ENCODE measurements around the gene RAD21L1.
A peak's percentile ranks its signal among the peaks of the same experiment; 100 is the strongest.

The RAD21L1 gene

DNA sequence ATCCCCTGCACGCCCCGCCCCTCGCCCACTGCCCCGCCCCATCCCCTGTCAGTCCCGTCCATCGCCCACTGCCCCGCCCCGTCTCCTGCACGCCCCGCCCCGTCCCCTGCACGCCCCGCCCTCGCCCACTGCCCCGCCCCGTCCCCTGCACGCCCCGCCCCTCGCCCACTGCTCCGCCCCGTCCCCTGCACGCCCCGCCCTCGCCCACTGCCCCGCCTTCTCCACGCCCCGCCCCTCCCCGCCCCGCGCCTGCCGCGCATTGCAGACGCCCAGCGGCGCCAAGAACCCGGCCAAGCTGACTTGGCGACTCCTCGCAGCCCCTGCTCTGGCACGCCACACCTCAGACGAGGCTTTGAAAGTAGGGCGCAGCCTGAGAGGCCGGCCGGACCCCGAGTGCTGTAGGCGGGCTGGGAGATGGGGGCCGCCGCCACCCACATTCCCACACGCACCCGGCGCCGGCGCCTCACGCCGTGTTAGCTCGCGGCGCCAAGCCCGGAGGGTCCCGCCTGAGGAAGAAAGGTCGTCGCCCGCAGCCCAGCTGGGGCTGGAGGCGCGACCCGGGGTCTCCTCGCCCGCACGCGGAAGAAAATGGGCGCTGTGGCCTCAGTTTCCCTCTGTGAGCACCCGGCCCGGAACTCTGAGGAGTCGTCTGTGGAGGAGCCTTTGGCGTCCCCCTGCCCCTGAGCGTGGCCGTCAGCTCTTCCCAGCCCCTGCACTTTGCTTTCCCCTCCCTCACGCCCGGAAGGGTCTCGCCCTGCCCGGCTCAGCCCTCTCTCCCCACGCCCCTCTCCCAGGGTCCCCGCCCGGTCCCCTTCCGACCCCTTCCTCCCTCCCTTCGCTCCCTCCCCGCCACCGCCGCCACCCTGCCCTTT lies at the start of gene RAD21L1:
Gene RAD21L1 (plus strand): TSS at position 262 of the 872 bp plus-strand sequence. CDS start 2,410 bp downstream, outside the sequence.
- peak; percentile 71 for DNase-seq

DNA sequence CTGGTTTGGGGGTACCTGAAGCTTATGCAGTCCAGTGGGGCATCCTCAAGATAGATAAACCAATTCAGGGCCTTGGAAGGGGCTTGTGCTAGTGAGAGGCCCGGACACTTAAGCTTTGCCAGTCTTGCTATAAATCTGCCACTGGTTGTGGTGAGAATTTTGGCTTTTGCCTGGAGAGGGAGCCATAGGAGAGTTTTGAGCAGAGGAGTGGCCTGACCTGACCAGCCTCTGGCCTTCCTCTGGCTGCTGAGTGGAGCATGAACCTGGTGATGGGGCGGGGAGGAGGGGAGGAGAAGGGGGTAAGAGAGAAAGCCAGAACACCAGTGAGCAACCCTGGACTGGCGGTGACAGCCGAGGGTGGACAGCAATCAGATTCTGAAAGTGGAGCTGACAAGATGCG lies 48.2 kb upstream of the RAD21L1 start:
- no peak for DNase-seq

DNA sequence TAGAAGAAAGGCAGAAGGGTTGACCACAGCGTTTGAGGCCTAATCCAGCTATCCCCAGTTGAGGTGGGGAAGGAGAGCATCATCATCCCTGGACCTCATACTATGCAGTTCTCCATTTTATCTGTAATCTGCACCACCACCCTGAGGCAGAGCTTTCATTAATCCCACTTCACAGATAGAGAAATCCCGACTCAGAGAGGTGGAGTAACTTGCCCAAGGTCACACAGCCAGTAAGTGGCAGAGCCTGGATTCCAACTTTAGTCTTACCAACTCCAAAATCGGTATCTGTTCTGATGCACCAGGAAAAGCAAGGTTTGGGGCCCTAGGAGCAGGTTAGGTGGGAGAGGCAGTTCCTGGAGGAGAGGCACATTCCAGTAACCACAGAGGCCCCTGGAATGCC lies 47.7 kb upstream of the RAD21L1 start:
- DNase-seq: no peak

DNA sequence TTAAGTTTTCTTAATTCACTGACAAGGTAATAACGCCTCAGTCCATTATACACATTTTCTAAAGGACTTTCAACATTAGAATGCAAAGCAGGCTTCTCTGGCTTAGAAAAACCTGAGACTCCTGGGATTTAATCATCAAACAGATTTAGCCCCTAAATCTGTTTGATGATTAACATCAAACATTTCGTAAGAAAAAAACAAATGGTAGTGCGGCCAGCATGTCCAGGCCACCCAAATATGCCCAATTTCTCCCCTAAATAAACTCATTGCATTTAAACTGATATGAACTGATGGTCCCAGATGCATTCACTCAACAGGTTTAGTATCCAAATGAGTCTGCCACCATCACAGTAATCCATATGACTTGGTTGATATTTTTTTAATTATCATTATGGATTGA lies 47.2 kb upstream of the RAD21L1 start:
- DNase-seq: no peak

DNA sequence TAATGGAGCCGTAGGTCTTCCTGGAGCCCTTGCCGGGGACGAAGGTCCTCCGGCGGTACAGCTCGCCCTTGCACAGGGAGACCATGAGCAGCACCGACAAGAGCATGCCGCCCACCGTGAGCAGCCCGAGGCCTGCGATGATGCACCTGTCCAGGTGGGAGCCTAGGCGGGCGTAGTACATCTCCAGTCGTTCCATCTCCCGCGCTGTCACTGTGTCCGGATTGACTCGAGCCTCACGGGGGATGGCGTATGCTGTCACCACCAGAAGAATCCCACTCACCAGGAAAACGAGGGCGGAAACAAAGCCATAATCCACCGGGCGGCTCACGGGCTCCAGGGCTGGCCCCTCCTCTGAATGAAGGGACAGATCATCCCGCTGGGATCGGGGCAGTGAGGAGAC lies 44.9 kb upstream of the RAD21L1 start:
- no peak for DNase-seq

DNA sequence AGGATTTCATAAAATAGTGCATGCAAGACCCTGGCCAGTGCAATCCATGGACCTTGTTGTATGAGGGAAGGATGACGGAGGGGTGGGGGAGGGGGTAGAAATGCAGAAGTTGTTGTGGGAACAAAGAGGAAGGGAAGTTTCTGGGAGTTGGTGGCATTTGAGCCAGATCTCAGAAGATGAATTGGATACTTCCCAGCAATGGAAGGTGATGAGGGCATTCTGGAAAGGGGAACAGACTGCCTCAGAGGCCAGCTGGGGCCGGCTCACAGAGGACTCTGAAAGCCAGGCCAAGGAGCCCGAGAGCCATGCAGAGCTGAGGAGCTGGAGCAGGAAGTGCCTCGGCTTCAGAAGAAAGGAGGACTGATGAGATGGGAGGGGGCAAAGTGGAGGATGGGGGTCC lies 43.7 kb upstream of the RAD21L1 start:
- DNase-seq: no peak

DNA sequence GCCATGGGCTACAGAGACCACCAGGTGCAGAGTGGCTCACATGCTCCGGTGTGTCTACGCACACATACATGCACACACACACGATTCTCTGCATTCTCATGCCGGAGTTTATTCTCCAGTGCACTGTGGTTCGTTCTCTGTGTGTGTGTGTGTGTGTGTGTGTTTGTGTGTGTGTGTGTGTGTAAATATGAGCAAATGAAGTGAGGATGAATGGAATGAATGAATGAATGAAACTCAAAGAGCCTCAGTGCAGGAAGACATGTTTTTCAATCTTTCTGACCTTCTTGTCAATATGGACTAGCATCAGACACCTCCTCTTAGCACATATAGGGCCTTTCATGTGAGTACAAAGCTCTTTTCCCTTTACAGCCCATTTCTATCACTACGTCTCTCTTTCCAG lies 42.7 kb upstream of the RAD21L1 start:
- DNase-seq: no peak

DNA sequence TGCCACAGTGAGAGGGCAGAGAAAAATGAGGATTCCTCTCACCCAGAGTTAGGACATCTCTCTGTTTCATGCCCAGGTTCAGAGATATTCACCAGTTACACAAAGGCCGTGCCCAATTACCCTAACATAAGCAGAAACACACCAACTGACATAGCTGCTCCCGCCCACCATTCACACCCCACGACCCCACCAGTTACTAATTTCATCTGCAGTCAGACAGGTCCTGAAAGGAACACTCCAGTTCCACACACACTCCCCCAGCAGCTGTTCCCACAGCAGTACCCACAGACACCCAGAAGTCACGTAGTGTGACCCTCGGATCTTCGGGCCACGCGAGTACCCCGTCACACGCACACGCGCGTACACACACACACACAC lies 41.6 kb upstream of the RAD21L1 start:
- DNase-seq: no peak

DNA sequence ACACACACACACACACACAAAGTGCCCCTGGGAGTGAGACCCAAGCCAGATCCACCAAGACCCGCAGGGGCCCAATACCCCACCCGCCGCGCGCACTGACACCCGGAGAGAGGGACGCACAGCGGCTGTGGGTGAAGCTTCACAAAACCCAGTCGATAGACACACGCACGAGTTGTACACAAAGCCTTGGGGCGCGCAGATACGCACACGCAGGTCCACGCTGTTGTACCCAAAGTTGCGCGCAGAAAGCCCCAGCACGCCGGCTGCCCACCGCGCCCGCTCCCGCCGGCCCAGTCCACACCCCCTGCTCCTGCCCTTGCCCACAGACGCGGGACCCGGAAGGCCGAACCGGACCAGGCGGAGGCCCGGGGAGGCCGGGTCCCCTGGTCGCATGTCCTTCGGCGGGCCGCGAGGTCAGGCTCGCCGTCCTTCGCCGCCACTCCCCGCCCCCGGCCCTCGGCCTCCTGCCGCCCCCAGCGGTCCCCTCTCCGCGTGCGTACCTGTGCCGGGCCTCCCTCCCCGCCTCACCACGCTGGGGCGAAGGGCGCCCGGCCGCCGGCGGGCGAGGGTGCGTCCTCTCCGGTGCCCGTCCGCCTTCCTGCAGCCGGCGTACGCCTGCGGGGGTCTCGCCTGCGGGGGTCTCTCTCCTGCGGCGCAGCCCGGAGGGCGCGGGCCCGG lies 41.1 kb upstream of the RAD21L1 start, which contains the start of gene TMEM74B:
Gene TMEM74B (minus strand): TSS at position 344 of the 678 bp plus-strand sequence. CDS start 1,180 bp downstream, outside the sequence.
- no peak for DNase-seq

DNA sequence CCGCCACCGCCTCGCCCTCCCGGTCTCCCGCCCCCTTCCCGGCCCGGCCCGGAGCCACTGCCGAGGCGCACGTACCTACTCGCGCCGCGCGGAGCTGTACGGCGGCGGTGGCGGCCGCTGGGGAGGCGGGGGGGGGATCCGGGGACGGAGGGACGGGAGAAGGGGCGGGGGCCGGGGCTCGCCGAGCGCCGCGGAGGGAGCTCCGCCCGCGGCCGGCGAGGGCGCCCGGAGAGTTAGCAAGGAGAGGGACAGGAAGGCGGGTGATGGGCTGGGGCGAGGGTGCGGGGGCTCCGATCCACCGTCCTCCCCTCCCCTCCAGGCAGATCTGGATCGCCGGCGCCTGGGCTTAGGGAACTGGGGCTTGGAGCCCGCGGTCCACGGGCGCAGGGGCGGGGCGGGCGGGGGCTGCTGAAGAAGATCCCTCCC lies 40.5 kb upstream of the RAD21L1 start:
- DNase-seq: no peak

DNA sequence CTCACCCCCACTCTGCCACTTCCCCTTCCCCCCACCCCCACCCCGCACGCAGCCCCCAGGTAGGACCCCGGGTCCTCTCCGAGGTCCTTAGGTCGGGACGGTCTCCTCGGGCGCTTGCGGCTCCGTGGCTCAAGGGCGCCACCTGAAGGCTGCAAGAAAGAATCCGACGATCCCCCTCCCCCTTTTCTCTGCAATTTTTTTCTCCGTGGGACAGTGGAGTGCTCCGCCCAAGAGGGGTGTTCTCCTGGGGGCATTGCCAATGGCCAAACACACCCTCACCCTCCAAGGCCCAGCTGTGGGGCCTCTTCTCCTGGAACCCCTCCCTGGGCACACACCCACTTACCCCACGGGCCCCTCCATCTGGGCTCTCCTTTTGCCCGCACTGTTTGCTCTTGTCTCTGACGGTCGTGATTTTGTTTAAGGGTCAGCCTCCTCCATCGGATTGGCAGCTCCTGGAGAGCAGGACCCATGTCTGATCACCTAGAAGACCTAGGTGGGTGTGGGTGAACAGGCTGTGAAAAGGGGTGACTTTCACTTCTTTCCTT lies 40.0 kb upstream of the RAD21L1 start:
- DNase-seq: peak; percentile 41

DNA sequence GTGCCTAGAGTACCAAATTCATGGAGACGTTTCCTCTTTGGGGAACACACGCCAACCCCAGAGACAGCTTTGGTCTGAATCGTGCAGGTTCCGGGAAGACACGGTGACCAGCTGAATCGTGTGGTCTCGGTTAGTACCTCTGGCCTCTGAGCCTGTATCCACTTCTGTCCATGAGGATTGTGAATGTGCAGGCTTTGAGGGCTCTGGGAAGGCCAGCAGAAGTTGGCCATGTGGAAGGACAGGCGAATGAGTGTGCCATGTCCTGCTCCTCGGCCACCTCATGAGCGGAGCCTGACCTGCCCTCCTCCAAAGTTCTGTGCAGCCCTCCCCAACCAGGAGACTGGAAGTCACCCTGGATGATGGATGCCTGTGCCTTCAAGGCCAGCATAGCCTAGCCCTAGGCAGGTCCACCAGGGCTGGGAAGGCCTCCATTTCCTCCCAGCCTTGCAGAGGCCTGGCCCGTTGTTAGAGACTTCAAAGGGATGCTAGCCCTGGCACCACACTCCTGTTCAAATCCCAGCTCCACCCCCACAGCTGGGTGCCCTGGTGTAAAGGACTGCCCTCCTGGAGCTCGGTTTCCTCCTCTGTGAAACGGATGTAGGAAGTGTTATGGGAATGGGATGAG lies 39.4 kb upstream of the RAD21L1 start:
- no peak for DNase-seq

DNA sequence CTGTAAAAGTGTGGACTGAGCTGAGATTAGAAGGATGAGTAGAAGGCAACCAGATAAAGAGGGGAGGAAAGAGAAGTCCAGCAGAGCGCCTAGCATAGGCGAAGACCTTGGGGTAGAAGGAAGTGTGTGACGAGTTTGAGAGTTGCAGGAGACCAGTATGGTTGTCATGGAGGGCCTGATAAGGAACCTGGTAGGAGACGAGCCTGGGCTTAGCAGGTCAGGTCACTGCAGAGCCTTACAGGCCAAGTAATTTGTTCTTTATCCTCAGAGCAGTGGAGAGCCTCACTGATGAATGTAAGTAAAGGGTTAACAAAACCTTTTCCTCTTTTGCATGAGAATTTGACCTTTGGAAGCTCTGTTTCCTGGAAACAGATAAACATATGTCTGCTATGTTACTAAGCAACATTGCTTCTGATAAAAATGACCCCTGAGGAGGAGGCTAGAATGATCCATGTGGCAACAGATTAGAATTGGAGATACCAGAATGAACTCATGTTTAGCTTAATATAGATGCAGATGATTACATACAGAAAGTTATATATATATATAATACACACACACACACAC lies 38.2 kb upstream of the RAD21L1 start:
- no peak for DNase-seq

DNA sequence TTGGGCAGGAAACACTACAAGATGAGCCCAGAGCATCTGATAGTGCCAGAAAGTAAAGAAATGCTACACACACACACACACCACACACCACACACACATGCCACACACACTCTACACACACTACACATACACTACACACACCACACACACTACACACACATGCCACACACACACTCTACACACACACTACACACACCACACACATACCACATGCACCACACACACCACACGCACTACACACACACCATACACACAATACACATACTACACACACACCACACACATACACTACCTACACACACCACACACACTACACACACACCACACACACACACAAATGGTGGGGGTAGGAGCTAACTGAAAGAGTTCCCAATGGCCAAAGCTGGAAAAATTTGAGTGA lies 37.5 kb upstream of the RAD21L1 start:
- DNase-seq: no peak

DNA sequence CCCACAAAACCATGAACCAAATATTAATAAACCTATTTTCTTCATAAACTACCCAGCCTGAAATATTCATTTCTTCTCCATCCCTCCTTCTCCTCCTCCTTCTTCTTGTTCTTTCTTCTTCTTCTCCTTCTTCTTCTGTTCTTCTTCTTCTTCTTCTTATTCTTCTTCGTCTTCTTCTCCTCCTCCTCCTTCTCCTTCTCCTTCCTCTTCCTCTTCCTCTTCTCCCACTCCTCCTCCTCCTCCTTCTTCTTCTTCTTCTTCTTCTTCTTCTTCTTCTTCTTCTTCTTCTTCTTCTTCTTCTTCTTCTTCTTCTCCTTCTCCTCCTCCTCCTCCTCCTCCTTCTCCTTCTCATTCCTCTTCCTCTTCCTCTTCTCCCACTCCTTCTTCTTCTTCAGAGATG lies 36.0 kb upstream of the RAD21L1 start:
- no peak for DNase-seq

DNA sequence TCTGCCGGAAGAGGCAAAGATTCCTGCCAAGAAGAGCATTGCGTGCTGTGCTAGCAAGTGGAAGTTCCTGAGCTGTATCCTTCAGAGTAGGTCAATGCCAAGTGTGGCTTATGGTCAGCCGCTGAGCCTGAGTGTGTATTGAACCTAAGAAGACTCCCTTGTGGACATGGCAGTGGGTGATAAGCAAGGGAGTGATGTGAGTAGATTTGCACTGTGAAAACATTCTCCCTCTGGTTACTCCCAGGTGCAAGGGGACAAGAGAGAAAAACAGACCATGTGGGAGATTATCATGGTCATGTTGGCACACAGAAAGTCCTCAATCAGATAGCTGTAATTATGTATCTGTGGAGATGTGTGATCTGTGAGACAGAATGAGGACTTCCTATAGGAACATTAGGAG lies 35.0 kb upstream of the RAD21L1 start:
- no peak for DNase-seq

DNA sequence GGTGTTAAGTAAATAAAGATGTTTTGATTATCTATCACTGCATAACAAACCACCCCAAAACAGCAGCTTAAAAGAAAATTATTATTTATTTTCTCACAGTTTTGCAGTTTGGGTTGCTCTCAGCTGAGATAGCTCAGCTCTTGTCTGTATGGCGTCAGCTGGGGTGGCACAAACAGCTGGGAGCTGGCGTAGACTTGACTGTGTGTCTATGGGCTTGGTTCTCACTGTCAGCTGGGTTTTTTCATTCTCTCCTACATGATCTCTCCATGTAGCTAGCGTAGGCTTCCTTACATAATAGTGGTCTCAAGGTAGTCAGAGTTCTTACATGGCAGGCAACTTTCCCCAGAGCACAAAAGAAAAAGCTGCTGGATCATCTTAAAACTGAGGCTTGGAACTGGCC lies 34.5 kb upstream of the RAD21L1 start:
- no peak for DNase-seq

DNA sequence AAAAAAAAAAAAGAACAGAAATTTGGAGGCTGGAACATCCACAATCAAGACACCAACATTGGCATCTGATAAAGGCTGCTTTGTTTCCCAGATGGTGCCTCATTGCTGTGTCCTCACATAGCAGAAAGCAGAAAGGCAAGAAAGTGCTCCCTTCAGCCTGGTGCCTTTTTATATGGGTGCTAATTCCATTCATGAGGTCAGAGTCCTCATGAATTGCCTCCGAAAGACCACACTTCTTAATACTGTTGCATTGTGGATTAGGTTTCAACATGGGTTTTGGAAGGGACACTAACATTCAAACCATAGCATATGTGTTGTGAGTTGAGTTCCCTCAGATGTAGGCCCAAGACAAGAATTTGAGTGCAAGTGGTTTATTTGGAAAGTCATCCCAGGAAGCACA lies 30.6 kb upstream of the RAD21L1 start:
- no peak for DNase-seq

DNA sequence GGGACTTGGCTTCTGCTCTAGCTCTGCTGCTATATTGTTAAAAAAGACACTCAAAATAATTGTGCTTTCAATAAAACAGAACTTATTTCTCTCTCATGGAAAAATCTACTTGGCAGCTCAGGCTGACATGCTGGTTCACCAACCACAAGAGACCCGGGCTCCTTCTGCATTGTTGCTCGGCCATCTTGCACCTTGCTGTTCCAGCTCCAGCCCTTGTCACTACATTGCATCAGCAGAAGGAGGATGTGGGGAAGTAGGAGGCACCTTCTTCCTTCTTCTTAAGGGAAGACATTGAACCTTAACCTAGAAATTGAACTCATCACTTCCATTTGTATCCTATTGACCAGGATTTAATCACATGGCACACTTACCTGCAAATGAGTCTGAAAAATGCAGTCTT lies 29.2 kb upstream of the RAD21L1 start:
- no peak for DNase-seq

DNA sequence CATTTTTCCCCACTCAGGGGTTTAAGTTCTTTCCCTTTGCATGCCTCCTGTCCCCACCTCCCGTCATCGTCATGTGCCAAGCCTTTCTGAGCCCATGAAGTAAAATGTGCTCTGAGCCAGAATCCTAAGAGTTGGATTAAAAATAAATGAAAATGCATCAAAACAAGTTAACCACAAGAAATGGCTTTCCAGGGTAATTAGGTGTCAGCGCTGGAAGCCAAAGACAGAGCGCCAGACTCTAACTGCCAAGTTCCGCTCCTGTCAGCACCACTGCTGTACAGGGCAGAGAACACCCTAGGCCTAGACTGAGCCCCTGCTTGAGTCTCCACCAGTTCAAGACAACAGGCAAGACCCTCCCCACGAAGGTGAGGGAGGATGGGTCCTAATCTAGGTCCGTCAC lies 28.0 kb upstream of the RAD21L1 start:
- DNase-seq: no peak

DNA sequence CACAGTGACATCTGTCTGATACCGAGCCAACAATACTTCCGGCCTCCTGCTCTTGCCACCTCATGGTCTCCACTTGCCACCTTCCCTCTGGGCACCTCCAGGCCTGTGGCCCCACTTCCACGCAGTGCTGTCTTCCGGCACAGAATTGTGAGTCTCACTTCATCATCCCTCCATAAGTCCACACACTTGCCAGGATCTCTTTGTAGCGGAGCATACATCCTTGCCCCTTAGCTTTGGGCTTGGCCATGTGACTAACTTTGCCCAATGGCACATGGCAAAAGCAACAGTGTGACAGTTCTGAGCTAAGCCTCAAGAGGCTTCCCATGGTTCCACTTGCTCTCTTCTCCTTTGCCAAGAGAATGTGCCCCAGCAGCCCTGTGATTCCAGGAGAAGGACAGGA lies 27.1 kb upstream of the RAD21L1 start:
- no peak for DNase-seq

DNA sequence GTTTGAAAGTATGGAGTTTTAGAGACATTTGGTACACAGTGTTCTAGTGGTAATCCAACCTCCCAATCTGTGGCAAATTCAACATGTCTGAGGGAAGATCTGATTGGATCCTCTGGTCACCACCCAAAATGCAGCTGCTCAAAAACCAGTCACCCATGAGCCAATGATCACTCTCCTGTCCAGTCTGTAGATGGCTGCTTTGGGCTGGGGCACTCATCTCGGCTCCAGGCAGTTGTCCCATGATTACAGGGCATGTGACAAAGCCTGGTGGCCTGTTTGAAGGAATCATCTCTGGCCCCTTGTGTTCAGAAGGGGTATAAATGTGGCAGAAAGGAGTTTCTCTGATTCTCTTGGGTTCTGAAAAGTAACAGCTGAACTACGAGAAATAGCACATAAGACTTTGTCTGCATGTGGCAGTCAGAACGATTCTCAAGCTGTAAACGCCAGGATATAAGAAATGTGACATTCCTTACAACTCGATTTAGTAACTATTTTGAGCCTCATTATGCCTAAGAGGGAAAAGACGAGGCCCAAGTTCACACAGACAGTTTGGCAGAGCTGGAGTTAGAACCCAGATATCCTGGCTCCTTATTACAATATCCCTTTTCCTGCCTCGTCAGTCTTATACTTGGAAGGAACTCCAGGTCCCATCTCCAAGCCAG lies 26.5 kb upstream of the RAD21L1 start:
- DNase-seq: no peak

DNA sequence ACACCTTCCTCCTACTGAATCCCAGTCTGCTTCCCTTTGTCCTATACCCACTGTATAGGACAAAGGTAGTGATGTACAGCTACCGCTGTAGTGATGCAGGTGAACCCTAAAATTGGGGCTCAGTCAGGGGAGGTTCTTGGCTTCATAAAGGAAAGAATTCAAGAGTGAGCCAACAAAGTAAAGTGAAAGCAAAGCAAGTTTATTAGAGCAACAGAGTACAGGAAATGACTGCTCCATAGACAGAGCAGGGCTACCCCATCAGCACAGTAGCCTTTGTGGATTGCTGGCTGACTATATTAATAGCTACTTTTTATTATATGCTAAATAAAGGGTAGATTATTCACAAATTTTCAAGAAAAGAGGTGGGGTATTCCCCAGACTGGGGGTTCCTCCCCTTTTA lies 25.9 kb upstream of the RAD21L1 start:
- DNase-seq: no peak
